GM19025 (cell line): ENCODE measurements around the gene EPB41L2.
"Not testable (repeated sequence)": the region's sequence is repeated elsewhere in the genome, so short reads cannot be mapped to it uniquely, and the experiment has no call there.

Experiments used
- ATAC-seq: cut with Tn5 transposase; IDR thresholded peaks from one replicate; pipeline ENCODE4 v1.9.1; 2021; ENCODE audit warnings: mild to moderate bottlenecking, low read depth, moderate library complexity; ENCODE audit not compliant: unreplicated experiment

EPB41L2 gene

GRCh38 chr6:131038597-131039344, 24.3 kb downstream of the EPB41L2 start:
- no peak for ATAC-seq

- ATAC-seq = no peak
Measured at GRCh38 chr6:131037194-131037897, 25.7 kb downstream of the EPB41L2 start.

- no peak for ATAC-seq
Measured at GRCh38 chr6:131036601-131037000, 26.4 kb downstream of the EPB41L2 start.

- ATAC-seq = no peak
Measured at GRCh38 chr6:131036143-131036542, 26.9 kb downstream of the EPB41L2 start.

GRCh38 chr6:131035582-131035981, 27.5 kb downstream of the EPB41L2 start:
- ATAC-seq = no peak

GRCh38 chr6:131033631-131034030, 29.4 kb downstream of the EPB41L2 start:
- no peak for ATAC-seq

- ATAC-seq = peak; percentile 89
Measured at GRCh38 chr6:131029626-131030297, 33.3 kb downstream of the EPB41L2 start.

- ATAC-seq = no peak
Measured at GRCh38 chr6:131027326-131027725, 35.7 kb downstream of the EPB41L2 start.

GRCh38 chr6:131026243-131026642, 36.8 kb downstream of the EPB41L2 start:
- ATAC-seq = no peak

- no peak for ATAC-seq
Measured at GRCh38 chr6:131024565-131024964, 38.5 kb downstream of the EPB41L2 start.

- no peak for ATAC-seq
Measured at GRCh38 chr6:131023834-131024504, 39.1 kb downstream of the EPB41L2 start.

- no peak for ATAC-seq
Measured at GRCh38 chr6:131022691-131023090, 40.4 kb downstream of the EPB41L2 start.

GRCh38 chr6:131017962-131018361, 45.1 kb downstream of the EPB41L2 start:
- ATAC-seq = no peak

- ATAC-seq = no peak
Measured at GRCh38 chr6:131015630-131016263, 47.3 kb downstream of the EPB41L2 start.

- no peak for ATAC-seq
Measured at GRCh38 chr6:131015025-131015591, 47.9 kb downstream of the EPB41L2 start.

GRCh38 chr6:131014080-131014776, 48.8 kb downstream of the EPB41L2 start:
- ATAC-seq = no peak

- no peak for ATAC-seq
Measured at GRCh38 chr6:131013495-131013894, 49.5 kb downstream of the EPB41L2 start.

GRCh38 chr6:131009790-131010189, 53.3 kb downstream of the EPB41L2 start:
- ATAC-seq = no peak

GRCh38 chr6:131008965-131009364, 54.1 kb downstream of the EPB41L2 start:
- not testable (repeated sequence) for ATAC-seq
